HG03565 (cell line): ENCODE data around the gene MME.
A peak's percentile ranks its signal among the peaks of the same experiment; 100 is the strongest.

Experiments
- ATAC-seq: cut with Tn5 transposase; IDR thresholded peaks from one replicate; pipeline ENCODE4 v1.9.1; 2021; ENCODE audit warnings: mild to moderate bottlenecking, moderate library complexity; ENCODE audit not compliant: unreplicated experiment

MME gene

DNA sequence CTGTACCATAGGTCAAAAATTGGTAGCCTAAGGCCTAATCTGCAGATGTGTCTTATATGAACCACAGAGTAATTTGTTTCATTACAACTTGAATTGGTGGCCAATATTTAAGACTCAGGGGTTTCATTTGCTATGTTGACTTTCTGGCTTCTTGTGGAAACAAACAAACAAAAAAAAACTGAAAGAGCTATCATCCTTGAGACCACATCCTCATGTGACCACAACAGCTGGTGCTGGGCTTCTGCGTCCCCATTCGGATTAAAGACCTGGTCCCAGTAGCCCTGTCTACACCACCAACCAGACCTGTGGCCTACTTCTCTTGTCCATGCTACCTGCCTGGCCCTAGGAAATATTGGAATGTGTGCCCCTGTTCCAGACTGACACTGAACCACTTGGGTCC lies 151.7 kb downstream of the MME start:
- peak; percentile 42 for ATAC-seq

DNA sequence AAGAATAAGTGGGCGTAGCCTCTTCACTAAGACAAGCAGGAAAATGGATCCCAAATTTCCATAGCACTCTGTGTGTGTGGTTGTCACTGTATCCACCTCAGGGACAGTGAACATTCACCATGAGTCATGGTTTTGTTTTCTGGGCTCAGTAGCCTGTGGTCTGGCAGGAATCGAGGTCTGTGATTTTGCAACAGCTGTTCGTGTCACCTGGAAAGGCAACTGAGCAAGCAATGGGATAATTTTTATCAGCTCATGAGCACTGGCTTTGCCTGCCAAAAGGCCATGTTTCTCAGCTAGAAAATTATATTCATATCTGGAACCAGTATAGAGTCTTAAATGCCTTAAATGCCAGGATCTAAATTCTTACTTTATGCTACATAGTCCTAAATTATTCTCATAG lies 152.5 kb downstream of the MME start:
- ATAC-seq: no peak

DNA sequence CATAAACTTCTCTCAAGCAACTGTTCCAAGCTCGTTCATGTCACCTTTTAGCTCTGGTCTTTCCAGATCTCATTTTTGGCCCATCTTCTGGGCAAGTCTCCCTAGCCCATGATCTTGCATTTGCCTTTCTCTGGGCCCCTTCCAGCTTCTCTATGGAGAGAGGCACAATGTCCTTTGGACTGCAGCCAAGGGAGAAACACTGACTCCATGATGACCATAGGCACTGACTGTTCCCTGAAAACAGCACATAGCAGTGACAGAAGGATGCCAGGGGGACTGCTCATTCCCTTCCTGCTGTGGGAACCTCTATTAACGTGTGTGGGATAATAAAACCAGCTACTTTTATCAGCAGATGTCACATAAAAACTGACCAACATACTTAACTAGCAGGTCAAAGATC lies 153.1 kb downstream of the MME start:
- ATAC-seq: no peak
